GM23338 (cell line): Measurements from ENCODE around the gene XXYLT1. TPM values are rescaled to one million over a fixed set of nuclear protein-coding genes. Genes with fewer than 3 reads are reported as not detected.

Experiments used
- ATAC-seq: fragments of 200-7000 bp; cut with Tn5 transposase; 3 replicates; pipeline ENCODE4 v1.9.1; 2020
- DNase-seq: peaks from one replicate; pipeline ENCODE4 v3.0.0-alpha.2; 2015; ENCODE audit warnings: low spot score
- H2AFZ ChIP-seq: fragments of 200-600 bp; sonication (generic); 2 replicates; pipeline ENCODE4 v1.8.0; 2016; ENCODE audit warnings: antibody characterized with exemption, mild to moderate bottlenecking, moderate library complexity
- H3F3A ChIP-seq: fragments of 200-600 bp; sonication (generic); replicated peaks from 2 replicates; pipeline ENCODE4 v1.8.0; 2017; ENCODE audit warnings: antibody characterized with exemption, mixed run types, low read depth
- H3K27ac ChIP-seq: fragments of 200-600 bp; sonication (generic); 2 replicates; pipeline ENCODE4 v1.6.1; 2016; ENCODE audit warnings: low read depth
- H3K27me3 ChIP-seq: fragments of 200-600 bp; sonication (generic); 2 replicates; pipeline ENCODE4 v1.8.0; 2016; ENCODE audit warnings: mild to moderate bottlenecking, mixed run types, moderate library complexity; ENCODE audit not compliant: insufficient read depth
- H3K36me3 ChIP-seq: fragments of 200-600 bp; sonication (generic); 2 replicates; pipeline ENCODE4 v1.8.0; 2016; ENCODE audit warnings: mild to moderate bottlenecking; ENCODE audit not compliant: insufficient read depth
- H3K4me1 ChIP-seq: fragments of 200-600 bp; sonication (generic); 2 replicates; pipeline ENCODE4 v1.8.0; 2016; ENCODE audit warnings: mild to moderate bottlenecking, moderate library complexity; ENCODE audit not compliant: insufficient read depth
- H3K4me2 ChIP-seq: fragments of 200-600 bp; sonication (generic); 2 replicates; pipeline ENCODE4 v1.7.1; 2017; ENCODE audit warnings: mixed run types
- H3K4me3 ChIP-seq: fragments of 200-600 bp; sonication (generic); 2 replicates; pipeline ENCODE4 v1.6.1; 2016; ENCODE audit warnings: mixed run types
- H3K79me2 ChIP-seq: fragments of 200-600 bp; sonication (generic); replicated peaks from 2 replicates; pipeline ENCODE4 v1.8.0; 2017; ENCODE audit warnings: mild to moderate bottlenecking; ENCODE audit not compliant: insufficient read depth
- H3K9me2 ChIP-seq: fragments of 200-600 bp; sonication (generic); 2 replicates; pipeline ENCODE4 v1.8.0; 2017; ENCODE audit not compliant: insufficient read depth
- H4K20me1 ChIP-seq: fragments of 200-600 bp; sonication (generic); replicated peaks from 2 replicates; pipeline ENCODE4 v1.8.0; 2017; ENCODE audit warnings: mild to moderate bottlenecking; ENCODE audit not compliant: insufficient read depth
- H3K27ac Mint-ChIP-seq: 2 replicates; pipeline ENCODE4 v1.8.0; 2020; ENCODE audit warnings: inconsistent platforms, mild to moderate bottlenecking, moderate library complexity, mixed read lengths
- H3K27me3 Mint-ChIP-seq: 3 replicates; pipeline ENCODE4 v1.8.0; 2022; ENCODE audit warnings: low read depth, mild to moderate bottlenecking, moderate library complexity, mixed read lengths, inconsistent platforms; ENCODE audit not compliant: insufficient read depth, poor library complexity
- H3K36me3 Mint-ChIP-seq: 3 replicates; pipeline ENCODE4 v1.8.0; 2021; ENCODE audit warnings: low read depth, mild to moderate bottlenecking, inconsistent platforms, moderate library complexity, mixed read lengths
- H3K4me1 Mint-ChIP-seq: 3 replicates; pipeline ENCODE4 v1.8.0; 2020; ENCODE audit warnings: mild to moderate bottlenecking, inconsistent platforms, mixed read lengths
- H3K4me3 Mint-ChIP-seq: 3 replicates; pipeline ENCODE4 v1.8.0; 2021; ENCODE audit warnings: moderate library complexity, mild to moderate bottlenecking, inconsistent platforms, mixed read lengths
- H3K9me3 Mint-ChIP-seq: 3 replicates; pipeline ENCODE4 v1.8.0; 2020; ENCODE audit warnings: moderate library complexity, mild to moderate bottlenecking, inconsistent platforms, mixed read lengths
- CTCF ChIP-seq, 2 experiments: fragments of 200-600 bp in 1 of 2; sonication (generic) in 1 of 2; conservative IDR thresholded peaks; 2 replicates each; pipeline versions ENCODE4 v1.5.1 to v1.6.1; 2016 to 2017; ENCODE audit warnings: antibody characterized with exemption in 2 of 2, low read depth in 2 of 2, mild to moderate bottlenecking in 2 of 2, moderate library complexity in 1 of 2
- JUNB ChIP-seq: IDR thresholded peaks from one replicate; pipeline ENCODE4 v1.6.1; 2016; ENCODE audit warnings: antibody characterized with exemption; ENCODE audit not compliant: unreplicated experiment
- REST ChIP-seq: IDR thresholded peaks from one replicate; pipeline ENCODE4 v1.6.1; 2018; ENCODE audit warnings: antibody characterized with exemption; ENCODE audit not compliant: unreplicated experiment
- ZNF114 ChIP-seq: fragments of 250-450 bp; sonication (Bioruptor Pico); IDR thresholded peaks from 2 replicates; pipeline ENCODE4 v1.5.0; 2020; ENCODE audit warnings: mild to moderate bottlenecking, moderate library complexity
- ZNF331 ChIP-seq: fragments of 250-450 bp; sonication (Bioruptor Pico); IDR thresholded peaks from 2 replicates; pipeline ENCODE4 v1.5.0; 2020; ENCODE audit warnings: low read depth, mild to moderate bottlenecking, moderate library complexity
- ZNF462 ChIP-seq: fragments of 250-450 bp; sonication (Bioruptor Pico); IDR thresholded peaks from 2 replicates; pipeline ENCODE4 v1.5.0; 2020; ENCODE audit warnings: mild to moderate bottlenecking, moderate library complexity
- polyA plus RNA-seq: library from polyadenylated mRNA; unstranded; fragments of >200 nt; fragmentation: Nextera tagmentation; extraction: Ambion mirVana; gene quantifications from 2 replicates; pipeline ENCODE4 v1.2.1, GENCODE V29; 2016
- total RNA-seq: library from RNA; depleted of rRNA; stranded (reverse); fragments of >200 nt; shearing (Covaris generic); gene quantifications from 2 replicates; pipeline ENCODE4 v1.2.3, GENCODE V29; 2014
- TF ChIP-seq, protein P1 (sequence below): IDR thresholded peaks from 2 replicates; pipeline ENCODE4 v1.6.1; 2016; ENCODE audit warnings: antibody characterized with exemption

XXYLT1 gene
- total and polyA plus RNA-seq, 2 experiments from 2014 or later = 13.5 to 34.8 TPM

DNA sequence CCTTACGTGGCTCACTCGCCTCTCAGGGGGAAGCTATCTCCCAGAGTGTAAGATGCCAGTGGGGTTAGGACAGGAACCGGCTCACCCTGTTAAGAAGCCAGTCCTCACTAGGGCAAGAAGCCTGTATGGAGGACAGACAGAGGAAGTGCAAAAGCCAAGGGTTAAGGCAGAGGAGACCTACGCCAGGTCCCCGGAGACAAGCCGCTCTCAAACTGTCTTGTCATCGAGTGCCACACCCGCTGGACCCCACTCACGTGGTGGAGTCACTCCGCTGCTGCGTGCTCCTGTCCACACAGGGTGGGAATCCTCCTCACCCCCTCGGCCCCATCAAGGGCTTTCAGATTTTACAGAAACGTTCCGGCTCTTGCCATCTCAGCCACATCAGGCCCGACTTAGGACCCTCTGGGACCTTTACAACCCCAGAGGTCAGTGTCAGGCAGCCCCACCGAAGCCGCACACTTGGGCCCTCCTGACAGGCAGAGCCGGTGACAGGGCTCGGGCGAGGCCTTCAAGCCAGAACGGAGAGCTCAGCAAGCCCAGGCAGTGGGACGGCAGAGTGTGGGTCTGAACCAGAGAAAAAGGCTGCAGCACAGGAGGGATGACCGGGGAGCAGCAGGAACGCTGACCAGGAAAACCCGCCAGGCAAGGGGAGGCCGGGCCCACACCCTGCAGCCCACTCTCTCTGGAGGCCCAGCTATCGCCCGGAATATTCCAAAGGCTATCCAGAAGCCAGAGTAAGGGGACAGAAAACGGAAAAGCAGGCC is 61.7 kb downstream of the XXYLT1 start:
- no peak overlapping the region for H3K4me3 Mint-ChIP-seq
- H3F3A ChIP-seq = no peaks in the 10 kb centered on the region
- DNase-seq (no peak), ATAC-seq (peak; percentile 39)
- H3K27me3 ChIP-seq = no peaks in the 10 kb centered on the region
- peaks cover 27% of the 10 kb centered on the region for H3K36me3 Mint-ChIP-seq
- H3K79me2 ChIP-seq = peaks cover 76% of the 10 kb centered on the region
- peaks cover 21% of the 10 kb centered on the region for H3K4me1 ChIP-seq
- peaks cover 6% of the 10 kb centered on the region; the same call in 2 of the 3 replicates for H3K9me3 Mint-ChIP-seq
- H3K27ac Mint-ChIP-seq = peak overlapping the region; percentile 36; the same call in 1 of the 2 replicates
- 0 out of 2 replicates have a peak, but pooled peaks cover 3% of the 10 kb centered on the region for H4K20me1 ChIP-seq
- peaks cover 8% of the 10 kb centered on the region for H3K27me3 Mint-ChIP-seq
- no peak overlapping the region for H2AFZ ChIP-seq
- H3K9me2 ChIP-seq = no peaks in the 10 kb centered on the region
- TF ChIP-seq ZNF114 (CRISPR knock-in tag) (no peak), REST (no peak), ZNF462 (CRISPR knock-in tag) (no peak), CTCF (conservative IDR thresholded peaks at IDR 0.05; ENCODE audit: low read depth in 2 of 2) (no peak), ZNF331 (CRISPR knock-in tag) (no peak), JUNB (no peak)
- TF ChIP-seq, protein P1, sequence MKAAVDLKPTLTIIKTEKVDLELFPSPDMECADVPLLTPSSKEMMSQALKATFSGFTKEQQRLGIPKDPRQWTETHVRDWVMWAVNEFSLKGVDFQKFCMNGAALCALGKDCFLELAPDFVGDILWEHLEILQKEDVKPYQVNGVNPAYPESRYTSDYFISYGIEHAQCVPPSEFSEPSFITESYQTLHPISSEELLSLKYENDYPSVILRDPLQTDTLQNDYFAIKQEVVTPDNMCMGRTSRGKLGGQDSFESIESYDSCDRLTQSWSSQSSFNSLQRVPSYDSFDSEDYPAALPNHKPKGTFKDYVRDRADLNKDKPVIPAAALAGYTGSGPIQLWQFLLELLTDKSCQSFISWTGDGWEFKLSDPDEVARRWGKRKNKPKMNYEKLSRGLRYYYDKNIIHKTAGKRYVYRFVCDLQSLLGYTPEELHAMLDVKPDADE = no peak
- H3K4me3 ChIP-seq = no peak overlapping the region
- no peak overlapping the region for H3K27ac ChIP-seq
- no peaks in the 10 kb centered on the region for H3K36me3 ChIP-seq
- H3K4me2 ChIP-seq = no peak overlapping the region
- H3K4me1 Mint-ChIP-seq = peaks cover 55% of the 10 kb centered on the region
